Parathyroid adenoma (tissue), 2 donors: ENCODE data around the gene GIMAP4.

Source experiments
- H2AFZ ChIP-seq: fragments of 300-600 bp; sonication (generic); one replicate; pipeline ENCODE4 v1.7.0; 2017; ENCODE audit warnings: antibody characterized with exemption, mild to moderate bottlenecking
- H3K27ac ChIP-seq: fragments of 300-600 bp; sonication (generic); one replicate; pipeline ENCODE4 v1.7.0; 2017
- H3K27me3 ChIP-seq: fragments of 300-600 bp; sonication (generic); one replicate; pipeline ENCODE4 v1.7.0; 2017; ENCODE audit warnings: low read length; ENCODE audit not compliant: control insufficient read depth, insufficient read depth
- H3K36me3 ChIP-seq: fragments of 300-600 bp; sonication (generic); one replicate; pipeline ENCODE4 v1.7.0; 2017; ENCODE audit warnings: low read length; ENCODE audit not compliant: control insufficient read depth, insufficient read depth
- H3K4me1 ChIP-seq: fragments of 300-600 bp; sonication (generic); one replicate; pipeline ENCODE4 v1.7.0; 2017; ENCODE audit warnings: control low read depth
- H3K4me2 ChIP-seq: fragments of 300-600 bp; sonication (generic); one replicate; pipeline ENCODE4 v1.7.0; 2017; ENCODE audit warnings: low read length
- H3K4me3 ChIP-seq: fragments of 300-600 bp; sonication (generic); one replicate; pipeline ENCODE4 v1.7.0; 2017; ENCODE audit warnings: low read depth, low read length
- H3K79me2 ChIP-seq: fragments of 300-600 bp; sonication (generic); one replicate; pipeline ENCODE4 v1.7.0; 2017; ENCODE audit warnings: control low read depth
- H3K9ac ChIP-seq: fragments of 300-600 bp; sonication (generic); one replicate; pipeline ENCODE4 v1.7.0; 2017; ENCODE audit warnings: mild to moderate bottlenecking
- H3K9me3 ChIP-seq: fragments of 300-600 bp; sonication (generic); one replicate; pipeline ENCODE4 v1.7.0; 2017; ENCODE audit warnings: low read length; ENCODE audit not compliant: control insufficient read depth
- CTCF ChIP-seq: fragments of 300-600 bp; sonication (generic); IDR thresholded peaks from one replicate; pipeline ENCODE4 v1.7.0; 2017; ENCODE audit warnings: antibody characterized with exemption, mild to moderate bottlenecking
- donor health status: primary hyperparathyroidism.

The GIMAP4 gene

GRCh38 chr7:150562919-150563318 is 4.3 kb upstream of the GIMAP4 start:
- Histone ChIP-seq H3K79me2 (no peaks in the 10 kb centered on the region), H3K4me3 (no peak overlapping the region), H2AFZ (no peak overlapping the region), H3K9ac (no peak overlapping the region), H3K27me3 (no peaks in the 10 kb centered on the region), H3K4me2 (no peak overlapping the region), H3K4me1 (no peaks in the 10 kb centered on the region), H3K27ac (no peak overlapping the region), H3K9me3 (no peaks in the 10 kb centered on the region), H3K36me3 (no peaks in the 10 kb centered on the region)
- TF ChIP-seq CTCF = no peak

GRCh38 chr7:150564006-150564405 is 3.2 kb upstream of the GIMAP4 start:
- Histone ChIP-seq H3K9ac (no peak overlapping the region), H3K4me1 (no peaks in the 10 kb centered on the region), H3K27me3 (no peaks in the 10 kb centered on the region), H3K79me2 (no peaks in the 10 kb centered on the region), H3K4me2 (no peak overlapping the region), H3K27ac (no peak overlapping the region), H3K4me3 (no peak overlapping the region), H2AFZ (no peak overlapping the region), H3K36me3 (no peaks in the 10 kb centered on the region), H3K9me3 (no peaks in the 10 kb centered on the region)
- no peak for TF ChIP-seq CTCF

GRCh38 chr7:150564566-150564965 is 2.6 kb upstream of the GIMAP4 start:
- Histone ChIP-seq H2AFZ (no peak overlapping the region), H3K9me3 (no peaks in the 10 kb centered on the region), H3K27ac (no peak overlapping the region), H3K4me2 (no peak overlapping the region), H3K4me3 (no peak overlapping the region), H3K36me3 (no peaks in the 10 kb centered on the region), H3K27me3 (no peaks in the 10 kb centered on the region), H3K79me2 (no peaks in the 10 kb centered on the region), H3K4me1 (no peaks in the 10 kb centered on the region), H3K9ac (no peak overlapping the region)
- TF ChIP-seq CTCF = no peak

- Histone ChIP-seq H3K4me1 (no peaks in the 10 kb centered on the region), H3K4me3 (no peak overlapping the region), H3K9me3 (no peaks in the 10 kb centered on the region), H2AFZ (no peak overlapping the region), H3K4me2 (no peak overlapping the region), H3K9ac (no peak overlapping the region), H3K27ac (no peak overlapping the region), H3K27me3 (no peaks in the 10 kb centered on the region), H3K79me2 (no peaks in the 10 kb centered on the region), H3K36me3 (no peaks in the 10 kb centered on the region)
- TF ChIP-seq CTCF = no peak
Observed at GRCh38 chr7:150565239-150565638, 2.0 kb upstream of the GIMAP4 start.

GRCh38 chr7:150566123-150566522 is 1.1 kb upstream of the GIMAP4 start:
- H3K4me1 ChIP-seq = no peaks in the 10 kb centered on the region
- no peak overlapping the region for H3K4me3 ChIP-seq
- H3K4me2 ChIP-seq = no peak overlapping the region
- H3K27ac ChIP-seq = no peak overlapping the region
- no peaks in the 10 kb centered on the region for H3K36me3 ChIP-seq
- H3K9me3 ChIP-seq = no peaks in the 10 kb centered on the region
- no peaks in the 10 kb centered on the region for H3K79me2 ChIP-seq
- no peak overlapping the region for H3K9ac ChIP-seq
- no peak for TF ChIP-seq CTCF
- no peaks in the 10 kb centered on the region for H3K27me3 ChIP-seq
- no peak overlapping the region for H2AFZ ChIP-seq
